Measurements from ENCODE around the gene CDC14A.
A peak's percentile ranks its signal among the peaks of the same experiment; 100 is the strongest.

Gene CDC14A

DNA sequence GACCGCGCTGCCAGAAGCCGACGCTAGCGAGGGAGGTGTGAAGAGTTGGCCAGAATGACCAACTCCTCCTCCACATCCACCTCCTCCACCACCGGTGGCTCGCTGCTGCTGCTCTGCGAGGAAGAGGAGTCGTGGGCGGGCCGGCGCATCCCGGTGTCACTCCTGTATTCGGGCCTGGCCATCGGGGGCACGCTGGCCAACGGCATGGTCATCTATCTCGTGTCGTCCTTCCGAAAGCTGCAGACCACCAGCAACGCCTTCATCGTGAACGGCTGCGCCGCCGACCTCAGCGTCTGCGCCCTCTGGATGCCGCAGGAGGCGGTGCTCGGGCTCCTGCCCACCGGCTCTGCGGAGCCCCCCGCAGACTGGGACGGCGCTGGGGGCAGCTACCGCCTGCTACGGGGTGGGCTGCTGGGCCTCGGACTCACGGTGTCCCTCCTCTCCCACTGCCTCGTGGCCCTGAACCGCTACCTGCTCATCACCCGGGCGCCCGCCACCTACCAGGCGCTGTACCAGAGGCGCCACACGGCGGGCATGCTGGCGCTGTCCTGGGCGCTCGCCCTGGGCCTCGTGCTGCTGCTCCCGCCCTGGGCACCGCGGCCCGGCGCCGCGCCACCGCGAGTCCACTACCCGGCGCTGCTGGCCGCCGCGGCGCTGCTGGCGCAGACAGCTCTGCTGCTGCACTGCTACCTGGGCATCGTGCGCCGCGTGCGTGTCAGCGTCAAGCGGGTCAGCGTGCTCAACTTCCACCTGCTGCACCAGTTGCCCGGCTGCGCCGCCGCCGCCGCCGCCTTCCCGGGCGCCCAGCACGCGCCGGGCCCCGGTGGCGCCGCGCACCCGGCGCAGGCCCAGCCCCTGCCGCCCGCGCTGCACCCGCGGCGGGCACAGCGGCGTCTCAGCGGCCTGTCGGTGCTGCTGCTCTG, 186.9 kb downstream of the CDC14A start:
- peak; percentile 8 for DNase-seq (ENCODE audit: low read depth)

DNA sequence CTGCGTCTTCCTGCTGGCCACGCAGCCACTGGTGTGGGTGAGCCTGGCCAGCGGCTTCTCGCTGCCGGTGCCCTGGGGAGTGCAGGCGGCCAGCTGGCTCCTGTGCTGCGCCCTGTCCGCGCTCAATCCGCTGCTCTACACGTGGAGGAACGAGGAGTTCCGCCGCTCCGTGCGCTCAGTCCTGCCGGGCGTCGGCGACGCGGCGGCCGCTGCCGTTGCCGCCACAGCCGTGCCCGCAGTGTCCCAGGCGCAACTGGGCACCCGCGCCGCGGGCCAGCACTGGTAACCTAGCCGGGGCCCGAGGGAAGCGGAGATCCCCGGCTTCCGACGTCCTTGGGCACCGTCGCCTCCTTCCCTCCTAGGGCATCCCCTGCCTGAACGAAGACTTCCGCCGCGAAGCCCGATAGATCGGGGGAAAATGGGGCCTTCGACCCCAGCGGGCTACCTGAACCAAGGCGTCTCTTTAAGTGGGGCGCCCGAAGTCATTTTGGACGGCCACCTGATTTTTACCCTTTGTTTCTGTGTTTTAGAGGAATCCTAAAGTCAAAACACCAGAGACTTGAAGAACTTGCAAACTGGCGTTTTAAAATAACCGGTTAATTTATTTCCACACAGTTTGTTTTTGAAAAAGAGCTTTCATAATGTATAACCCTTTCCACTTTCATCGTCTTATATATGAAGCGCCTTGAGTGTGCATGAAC, 187.7 kb downstream of the CDC14A start:
- no peak for DNase-seq (ENCODE audit: low read depth)

DNA sequence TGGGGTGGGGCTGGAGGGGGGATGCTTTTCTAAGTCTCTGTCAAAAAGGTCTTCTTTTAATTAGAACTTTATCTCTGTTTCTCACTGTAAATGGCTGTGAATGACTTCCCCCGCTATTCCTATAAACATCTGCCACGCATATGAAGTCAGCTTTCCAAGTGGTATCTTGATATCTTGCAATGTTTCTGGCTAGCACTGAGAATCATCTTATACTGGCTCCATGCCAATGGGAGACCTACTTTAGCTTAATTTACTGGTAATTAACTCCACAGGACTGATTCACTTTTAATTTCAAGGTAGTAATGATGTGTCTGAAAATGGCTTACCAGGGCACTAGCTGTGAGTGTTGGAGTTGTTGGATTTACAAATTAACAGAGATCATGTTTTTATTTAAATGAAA, 190.0 kb downstream of the CDC14A start:
- no peak for DNase-seq (ENCODE audit: low read depth)

DNA sequence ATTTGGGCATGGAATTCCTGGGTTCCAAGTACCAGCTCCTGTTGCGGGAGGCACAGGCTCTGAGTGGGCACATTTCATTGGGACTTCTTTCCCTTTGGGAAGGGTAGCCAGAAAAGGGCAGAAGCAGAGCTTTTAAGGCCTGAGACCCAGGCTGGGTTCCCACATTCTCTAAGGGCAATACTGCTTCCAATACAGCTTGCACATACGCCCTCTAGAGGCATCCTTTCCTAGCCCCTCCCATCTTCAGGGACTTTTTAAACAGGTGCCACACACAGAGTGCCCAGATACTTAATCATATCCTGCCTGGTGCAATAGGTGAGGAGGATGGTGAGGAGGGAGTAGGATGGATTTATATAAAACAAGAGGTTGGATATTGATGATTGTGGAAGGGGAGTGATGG, 191.3 kb downstream of the CDC14A start:
- DNase-seq (ENCODE audit: low read depth), result no peak

DNA sequence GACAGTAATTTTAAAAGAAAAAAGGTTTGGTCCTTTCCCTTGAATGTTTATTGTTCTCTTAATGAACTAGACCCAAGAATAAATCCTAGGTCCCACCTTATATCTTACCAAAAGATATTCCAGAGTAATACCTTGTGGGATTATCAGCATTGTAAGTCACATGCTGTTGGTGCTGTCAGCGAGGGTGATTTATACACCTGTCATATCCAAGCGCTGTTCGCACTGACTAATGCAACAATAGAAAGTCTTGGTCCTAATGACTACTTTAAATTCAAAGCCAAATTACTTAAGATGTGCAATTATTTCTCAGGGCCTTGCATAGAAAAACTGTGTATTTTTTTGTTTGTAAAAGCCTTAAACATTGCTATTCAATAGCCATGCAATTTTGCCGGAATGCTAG, 192.5 kb downstream of the CDC14A start:
- no peak for DNase-seq (ENCODE audit: low read depth)

DNA sequence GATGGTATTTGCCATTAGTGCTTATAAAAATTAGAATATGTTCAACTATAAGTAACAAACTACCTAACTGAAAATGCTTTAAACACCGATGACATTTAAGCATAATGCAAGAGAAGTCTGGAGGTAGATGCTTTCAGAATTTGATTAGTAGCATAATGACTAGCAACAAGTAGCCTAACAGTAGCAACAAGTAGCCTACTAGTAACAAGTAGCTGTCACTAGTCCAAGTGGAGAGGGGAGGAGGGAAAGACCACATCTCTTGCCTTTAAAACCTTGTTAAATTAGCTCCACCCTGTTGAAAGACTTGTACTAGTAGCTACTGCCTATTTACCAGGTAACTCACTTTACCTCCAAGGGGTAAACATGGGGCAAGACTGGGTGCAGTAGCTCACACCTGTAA, 193.5 kb downstream of the CDC14A start:
- no peak for DNase-seq (ENCODE audit: low read depth)

DNA sequence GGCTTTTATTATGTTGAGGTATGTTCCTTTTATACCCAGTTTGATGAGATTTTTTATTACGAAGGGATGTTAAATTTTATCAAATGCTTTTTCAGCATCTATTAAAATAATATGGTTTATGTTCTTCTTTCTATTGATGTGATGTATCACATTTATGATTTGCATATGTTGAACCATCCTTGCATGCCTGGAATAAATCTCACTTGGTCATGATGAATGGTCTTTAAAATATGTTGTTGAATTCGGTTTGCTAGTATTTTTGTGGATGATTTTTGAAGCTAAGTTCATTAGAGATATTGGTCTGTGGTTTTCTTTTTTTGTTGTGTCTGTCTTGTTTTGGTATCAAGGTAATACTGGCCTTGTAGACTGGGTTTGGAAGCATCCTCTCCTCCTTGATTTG, 199.7 kb downstream of the CDC14A start:
- no peak for DNase-seq (ENCODE audit: low read depth)

DNA sequence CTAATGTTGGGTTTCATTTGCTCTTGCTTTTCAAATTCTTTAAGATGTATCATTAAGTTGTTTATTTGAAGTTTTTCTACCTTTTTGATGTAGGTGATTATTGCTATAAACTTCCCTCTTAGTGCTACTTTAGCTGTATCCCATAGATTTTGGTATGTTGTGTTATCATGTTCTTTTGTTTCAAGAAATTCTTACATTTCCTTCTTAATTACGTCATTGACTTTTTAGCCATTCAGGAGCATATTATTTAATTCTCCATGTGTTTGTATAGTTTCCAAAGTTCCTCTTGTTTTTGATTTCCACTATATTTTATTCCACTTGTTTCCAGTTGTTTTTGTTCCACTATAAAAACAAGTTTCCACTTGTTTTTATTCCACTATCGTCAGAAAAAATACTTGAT, 200.6 kb downstream of the CDC14A start:
- no peak for DNase-seq (ENCODE audit: low read depth)

DNA sequence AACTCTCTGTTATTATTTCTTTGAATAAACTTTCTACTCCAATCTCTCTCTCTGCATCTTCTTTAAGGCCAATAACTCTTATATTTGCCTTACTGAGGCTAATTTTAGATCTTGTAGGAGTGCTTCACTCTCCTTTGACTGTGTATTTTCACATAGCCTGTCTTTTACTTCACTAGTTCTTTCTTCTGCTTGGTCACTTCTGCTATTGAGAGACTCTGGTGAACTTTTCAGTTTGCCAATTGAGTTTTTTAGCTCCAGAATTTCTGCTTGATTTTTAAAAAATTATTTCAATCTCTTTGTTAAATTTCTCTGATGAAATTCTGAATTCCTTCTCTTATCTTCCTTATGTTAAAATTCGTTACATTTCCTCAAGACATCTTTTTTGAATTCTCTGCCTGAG, 203.9 kb downstream of the CDC14A start:
- no peak for DNase-seq (ENCODE audit: low read depth)

DNA sequence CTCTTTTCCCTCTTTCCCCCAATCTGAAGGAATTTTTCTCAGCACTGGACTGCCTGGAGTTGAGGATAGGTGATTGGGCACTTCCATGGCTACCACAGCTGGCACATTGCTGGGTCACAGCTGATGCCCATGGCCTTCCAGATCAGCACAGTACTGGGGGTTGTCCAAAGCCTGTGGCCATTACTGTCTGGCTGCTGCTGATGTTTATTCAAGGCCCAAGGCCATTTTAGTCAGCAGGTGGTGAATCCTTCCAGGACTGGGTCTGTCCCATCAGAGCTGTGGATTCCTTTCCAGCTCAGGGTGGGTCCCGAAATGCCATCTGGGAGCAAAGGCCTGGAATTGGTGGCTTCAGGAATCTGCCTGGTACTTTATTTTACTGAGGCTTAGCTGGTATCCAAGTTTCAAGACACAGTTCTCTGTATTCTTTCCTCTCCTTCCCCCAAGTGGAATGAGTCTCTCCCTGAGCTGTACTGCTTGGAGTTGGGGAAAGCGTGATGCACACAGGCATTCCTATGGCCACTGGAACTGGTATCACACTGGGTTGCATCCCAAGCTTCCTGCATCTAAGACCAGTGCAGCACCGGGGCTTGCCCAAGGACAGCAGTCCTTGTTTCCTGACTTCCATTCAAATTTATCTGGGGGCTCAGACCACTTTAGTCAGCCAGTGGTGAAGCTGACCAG, 204.8 kb downstream of the CDC14A start:
- DNase-seq (ENCODE audit: low read depth), result no peak

DNA sequence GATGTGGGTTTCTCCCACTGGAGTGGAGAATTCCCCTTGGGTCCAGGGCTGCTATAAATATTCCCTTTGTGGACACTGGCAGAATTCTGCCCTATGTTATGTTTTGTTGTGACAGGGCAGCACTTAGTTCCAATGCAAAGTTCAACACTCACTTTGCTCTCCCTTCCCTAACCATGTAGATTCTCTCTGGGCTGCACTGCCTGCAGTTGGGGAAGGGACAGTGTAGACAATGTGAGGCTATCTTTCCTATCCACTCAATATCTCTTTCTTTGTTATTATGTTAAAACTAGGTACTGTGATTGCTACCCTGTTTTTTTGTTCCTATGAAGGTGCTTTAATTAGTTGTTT, 205.3 kb downstream of the CDC14A start:
- DNase-seq (ENCODE audit: low read depth), result no peak

DNA sequence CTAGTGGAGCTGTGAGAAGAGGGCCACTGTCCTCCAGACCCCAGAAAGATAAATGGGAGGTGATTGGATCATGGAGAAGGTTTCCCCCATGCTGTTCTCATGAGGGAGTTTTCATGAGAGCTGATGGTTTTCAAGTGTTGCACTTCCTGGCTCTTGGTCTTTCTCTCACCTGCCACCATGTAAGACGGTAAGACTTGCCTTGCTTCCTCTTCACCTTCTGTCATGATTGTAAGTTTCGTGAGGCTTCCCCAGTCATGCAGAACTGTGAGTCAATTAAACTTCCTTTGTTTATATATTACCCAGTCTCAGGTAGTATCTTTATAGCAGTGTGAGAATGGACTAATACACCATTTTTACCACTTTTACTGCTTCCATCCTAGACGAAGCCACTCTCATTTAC, 213.2 kb downstream of the CDC14A start:
- no peak for DNase-seq (ENCODE audit: low read depth)

DNA sequence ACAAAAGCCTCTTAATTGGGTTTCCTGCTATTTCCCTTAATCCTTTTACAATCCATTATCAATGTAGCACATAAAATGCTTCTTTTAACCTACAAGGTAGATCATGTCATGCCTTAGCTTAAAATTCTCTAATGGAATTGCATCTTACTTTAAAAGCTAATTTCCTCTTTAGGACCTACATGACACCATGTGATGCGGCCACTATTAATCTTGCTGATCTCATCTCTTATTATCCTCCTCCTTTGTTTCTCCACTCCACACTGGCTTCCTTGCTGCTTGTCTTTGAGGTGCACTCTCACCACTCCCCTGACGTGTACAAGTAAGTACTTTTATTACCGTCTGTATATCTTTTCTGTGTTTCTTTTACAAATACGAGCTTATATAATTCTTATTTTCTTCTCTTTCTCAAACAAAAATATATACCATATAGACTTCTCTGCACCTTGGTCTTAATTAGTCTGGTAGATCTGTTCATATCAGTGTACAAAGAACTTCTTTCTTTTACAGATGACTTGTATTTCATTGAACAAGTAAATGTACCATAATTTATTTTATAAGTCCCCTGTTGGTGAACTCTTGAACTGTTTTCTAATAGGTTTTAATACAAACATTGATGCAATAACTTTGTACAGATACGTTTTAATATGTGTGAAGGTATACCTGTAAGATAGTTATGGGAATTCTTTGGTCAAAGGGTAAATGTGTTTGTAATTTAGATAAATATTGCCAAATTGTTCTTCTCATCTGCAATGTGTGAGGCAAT, 213.8 kb downstream of the CDC14A start:
- DNase-seq (ENCODE audit: low read depth), result no peak

DNA sequence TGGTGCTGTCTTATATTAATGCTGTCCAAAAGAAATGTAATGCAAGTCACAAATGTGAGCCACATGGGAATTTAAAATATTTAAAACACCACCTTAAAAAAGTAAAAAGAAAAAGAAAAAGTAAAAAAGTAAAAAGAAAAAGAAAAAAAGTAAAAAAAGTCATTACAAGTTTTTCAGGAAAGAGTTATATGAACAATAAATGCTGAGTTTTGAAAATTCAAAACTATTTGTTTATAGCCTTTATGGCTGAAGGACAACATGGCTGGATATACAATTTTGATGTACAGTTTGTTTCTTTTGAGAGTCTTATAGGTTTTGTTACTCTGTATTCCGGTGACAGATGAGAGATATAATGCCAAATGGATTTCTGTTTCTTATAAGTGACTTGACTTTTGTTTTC, 214.8 kb downstream of the CDC14A start:
- DNase-seq (ENCODE audit: low read depth), result no peak

Measured in activated T-helper 9 cell treated with anti-CD3 and anti-CD28 coated beads, Interleukin-2, amount 50 U/mL, for 16 hours (primary cell).